COLO668 (cell line): ENCODE measurements around the gene TRIM62.

Experiments used
- DNase-seq: peaks from one replicate; lab custom pipeline; 2025; ENCODE audit not compliant: unreplicated experiment; lab: John Stamatoyannopoulos, UW

The TRIM62 gene

DNA sequence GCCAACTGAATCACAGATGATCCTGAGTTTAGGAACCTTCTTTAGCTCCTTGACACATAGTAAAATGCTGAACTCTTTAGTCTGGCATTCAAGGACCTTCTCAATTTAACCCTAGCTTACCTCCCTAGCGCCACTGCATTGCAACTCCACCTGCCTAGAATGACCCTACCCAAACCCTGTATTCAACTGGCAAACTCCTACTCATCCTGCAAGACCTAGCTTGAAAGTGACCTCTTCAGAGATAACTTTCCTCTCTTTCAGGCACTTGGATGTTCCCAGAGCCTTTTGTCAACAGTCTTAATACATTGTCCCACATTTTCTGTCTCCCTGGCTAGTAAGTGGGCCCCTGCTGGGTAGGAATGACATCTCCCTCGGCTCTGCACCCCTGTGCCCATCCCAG lies 19.7 kb downstream of the TRIM62 start:
- no peak for DNase-seq

DNA sequence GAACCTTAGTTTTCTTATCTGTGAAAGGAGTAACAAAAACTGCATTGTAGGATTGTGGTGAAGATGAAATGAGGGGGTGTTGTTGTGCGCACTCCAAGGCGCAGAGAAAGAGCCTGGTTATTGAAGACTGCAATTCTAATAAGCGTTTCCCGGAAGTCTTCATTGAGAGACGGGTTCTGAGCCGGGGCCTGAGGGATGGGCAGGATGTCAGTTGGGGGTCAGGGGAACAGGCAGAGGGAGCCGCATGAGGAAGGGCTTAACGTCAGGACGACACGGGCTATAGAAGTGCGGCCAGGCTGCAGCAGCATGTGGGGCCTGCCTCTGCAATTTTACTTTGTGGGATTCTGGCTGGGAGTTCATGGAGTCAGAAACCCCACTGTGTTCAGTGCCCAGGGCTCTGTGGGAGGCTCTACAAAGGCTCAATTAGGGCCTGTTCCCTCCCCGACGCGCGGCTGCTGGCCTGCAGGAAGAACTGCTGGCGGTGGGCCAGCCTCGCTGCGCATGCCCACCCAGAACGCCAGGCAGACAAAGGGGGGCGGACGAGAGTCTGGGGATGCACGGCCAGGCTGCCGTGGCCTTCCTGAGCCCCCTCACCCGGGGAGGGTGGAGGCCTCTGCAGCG lies 20.7 kb downstream of the TRIM62 start:
- DNase-seq = no peak

DNA sequence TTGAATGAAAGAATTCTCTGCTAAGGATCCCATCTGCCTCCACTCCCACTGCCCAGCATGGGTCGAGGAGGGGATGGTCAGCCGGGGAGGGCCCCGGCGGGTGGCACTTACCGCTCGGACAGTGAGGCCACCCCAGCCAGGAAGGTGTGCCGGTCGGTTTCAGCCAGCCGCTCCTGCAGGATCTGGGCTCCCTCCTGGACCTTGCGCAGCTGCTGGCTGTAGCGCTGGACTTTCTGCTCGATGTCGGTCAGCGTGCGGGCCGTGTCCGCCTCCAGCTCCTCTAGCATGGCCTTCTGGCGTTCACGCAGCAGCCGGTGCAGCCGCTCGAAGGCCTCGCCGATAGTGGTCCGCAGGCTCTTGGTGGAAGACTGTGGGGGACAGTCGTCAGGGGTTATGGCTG lies 22.3 kb downstream of the TRIM62 start:
- no peak for DNase-seq

GRCh38 chr1:33158366-33158765 lies 23.5 kb downstream of the TRIM62 start:
- no peak for DNase-seq

GRCh38 chr1:33157131-33157530 lies 24.7 kb downstream of the TRIM62 start:
- DNase-seq = no peak

GRCh38 chr1:33155877-33156538 lies 25.8 kb downstream of the TRIM62 start:
- DNase-seq = no peak

GRCh38 chr1:33153650-33154049 lies 28.2 kb downstream of the TRIM62 start:
- DNase-seq = no peak

GRCh38 chr1:33152685-33153432 lies 29.0 kb downstream of the TRIM62 start:
- peak; percentile 61 for DNase-seq

DNA sequence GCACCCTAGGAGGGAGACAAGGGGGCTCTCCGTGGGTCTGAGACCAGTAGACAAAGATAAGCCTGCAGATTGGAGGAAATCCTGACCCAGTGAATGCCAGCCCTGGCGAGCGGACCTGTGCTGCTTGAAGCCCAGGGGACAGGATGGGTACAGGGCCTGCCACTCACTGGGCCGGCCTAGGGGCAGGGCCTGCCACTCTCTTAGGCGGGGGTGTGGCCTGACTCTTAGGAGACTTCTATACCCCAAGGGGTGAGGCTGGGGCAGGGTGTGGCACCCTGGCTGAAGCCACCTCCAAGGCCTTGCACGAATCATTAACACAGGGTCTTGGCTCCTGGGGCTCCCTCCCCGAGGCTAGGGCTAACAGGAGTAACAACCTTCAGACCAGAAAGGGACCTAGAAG lies 30.7 kb downstream of the TRIM62 start:
- DNase-seq = no peak

DNA sequence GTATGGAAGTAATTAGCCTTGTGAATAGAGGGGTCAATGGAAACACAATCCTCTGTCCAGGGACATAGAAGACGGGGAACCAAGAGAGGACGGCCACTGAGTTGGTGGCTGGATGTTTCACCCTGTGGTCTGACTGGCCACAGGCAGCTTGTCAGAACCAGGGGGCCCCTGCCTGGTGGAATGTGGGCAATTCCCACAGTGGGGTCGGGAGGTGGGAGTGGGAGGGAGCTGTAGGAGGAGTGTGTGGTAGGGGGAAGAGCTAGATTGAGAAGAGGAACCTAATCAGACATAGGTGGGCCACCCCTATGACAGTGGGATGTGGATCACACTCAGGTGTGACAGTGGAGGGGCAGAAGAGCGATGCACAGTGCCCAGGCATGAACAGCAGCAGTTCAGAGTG lies 31.3 kb downstream of the TRIM62 start:
- no peak for DNase-seq

- DNase-seq = peak; percentile 51
Measured at GRCh38 chr1:33149453-33150190, 32.2 kb downstream of the TRIM62 start.

GRCh38 chr1:33148615-33149014 lies 33.2 kb downstream of the TRIM62 start:
- no peak for DNase-seq

DNA sequence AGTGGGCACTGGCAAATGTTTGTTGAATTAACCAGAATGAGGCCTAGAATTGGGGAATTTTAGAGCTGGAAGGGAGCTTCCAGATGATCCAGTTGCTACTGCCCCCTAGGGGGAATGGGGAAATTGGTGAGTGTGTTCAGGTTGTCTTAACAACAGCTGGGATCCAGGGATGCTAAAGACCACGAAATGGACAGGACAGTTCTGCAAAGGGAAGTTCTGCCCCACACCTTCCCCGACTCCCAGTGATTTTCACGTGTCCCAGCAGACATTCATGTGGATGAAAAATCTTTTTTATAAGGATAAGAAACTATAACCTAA lies 33.9 kb downstream of the TRIM62 start:
- peak; percentile 22 for DNase-seq

- DNase-seq = no peak
Measured at GRCh38 chr1:33147275-33147996, 34.4 kb downstream of the TRIM62 start.

- DNase-seq = no peak
Measured at GRCh38 chr1:33146003-33146402, 35.8 kb downstream of the TRIM62 start.

DNA sequence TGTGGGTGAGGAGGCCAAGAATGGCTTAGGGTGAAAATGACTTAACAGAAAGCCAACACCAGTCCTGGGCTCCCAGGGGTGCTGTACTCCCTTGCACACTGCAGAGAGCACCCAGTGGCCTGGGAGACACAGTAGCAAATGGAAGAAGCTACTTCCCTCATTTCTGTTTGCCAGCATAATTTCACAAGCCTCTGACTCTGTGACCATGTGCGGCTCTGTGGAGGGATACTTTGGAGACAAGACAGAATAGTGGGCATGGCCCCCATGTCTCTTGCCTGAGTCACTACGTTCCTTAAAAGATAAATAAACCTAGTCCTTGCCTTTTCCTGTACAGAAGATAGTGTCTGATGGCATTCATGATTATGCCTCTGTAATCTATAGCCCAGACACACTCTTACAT lies 38.1 kb downstream of the TRIM62 start:
- DNase-seq = no peak

GRCh38 chr1:33143176-33143575 lies 38.7 kb downstream of the TRIM62 start:
- no peak for DNase-seq

DNA sequence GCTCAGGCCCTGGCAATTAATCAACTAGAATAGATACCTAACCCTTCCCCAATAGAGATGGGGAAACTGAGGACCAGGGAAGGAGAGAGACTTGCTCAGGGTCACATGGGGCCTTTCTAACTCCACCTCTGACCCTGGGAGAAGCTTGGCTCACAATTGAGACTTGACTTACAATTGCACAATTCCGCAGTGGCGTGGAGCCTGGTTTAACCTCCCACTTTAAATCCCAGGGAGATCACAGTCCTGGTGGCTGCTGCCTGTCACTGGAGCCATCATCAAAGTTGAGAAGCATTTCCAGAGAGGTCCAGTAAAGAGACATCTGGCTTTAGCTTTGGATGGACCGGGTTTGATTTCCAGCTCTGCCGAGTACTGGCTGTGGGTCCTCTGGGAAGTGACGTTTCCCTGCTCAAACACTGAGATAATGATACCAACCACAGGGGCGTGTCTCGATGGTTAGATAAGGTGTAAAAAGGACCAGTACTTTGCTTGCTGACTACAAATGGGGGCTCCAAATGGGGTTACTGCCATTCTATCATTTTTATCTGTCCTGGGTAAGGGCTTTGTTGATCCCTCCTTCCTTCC lies 39.3 kb downstream of the TRIM62 start:
- DNase-seq = no peak

DNA sequence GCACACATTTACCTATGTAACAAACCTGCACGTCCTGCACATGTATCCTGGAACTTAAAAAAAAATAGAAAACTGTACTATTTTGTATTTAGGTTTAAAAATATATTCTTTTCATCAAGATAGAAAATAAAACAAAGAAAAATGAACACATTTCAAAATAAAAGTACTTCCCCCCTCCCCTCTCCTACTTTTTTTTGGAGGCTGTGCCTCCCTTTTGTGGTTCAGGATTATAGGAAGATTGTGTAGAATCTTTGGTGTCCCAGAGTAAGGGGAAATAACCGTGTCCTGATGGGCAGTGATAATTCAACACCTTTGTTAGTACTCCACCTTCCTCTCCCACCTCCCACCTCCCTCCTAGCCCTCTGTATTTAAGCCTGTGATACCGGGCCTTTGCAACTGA lies 40.1 kb downstream of the TRIM62 start:
- DNase-seq = no peak

DNA sequence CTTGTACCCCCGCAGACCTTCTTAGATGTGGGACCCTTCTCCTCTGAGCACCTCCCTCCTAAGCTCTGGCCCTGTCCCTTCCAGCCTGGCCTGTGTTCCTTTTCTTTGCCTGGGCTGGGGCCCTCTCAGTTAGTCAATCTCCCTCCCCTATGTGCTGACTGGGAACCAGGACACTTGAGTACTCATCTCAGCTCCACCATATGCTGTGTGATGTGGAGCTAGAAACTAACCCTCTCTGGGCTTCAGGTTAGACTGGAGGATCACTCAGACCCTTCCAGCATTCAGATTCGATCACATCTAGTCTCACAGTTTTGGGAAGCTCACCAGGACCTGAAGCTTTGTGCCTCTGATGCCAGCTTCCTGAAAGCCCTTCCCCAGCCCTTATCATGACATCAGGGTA lies 40.6 kb downstream of the TRIM62 start:
- DNase-seq = no peak
